Measurements from ENCODE around the gene ABCD4.

The ABCD4 gene

DNA sequence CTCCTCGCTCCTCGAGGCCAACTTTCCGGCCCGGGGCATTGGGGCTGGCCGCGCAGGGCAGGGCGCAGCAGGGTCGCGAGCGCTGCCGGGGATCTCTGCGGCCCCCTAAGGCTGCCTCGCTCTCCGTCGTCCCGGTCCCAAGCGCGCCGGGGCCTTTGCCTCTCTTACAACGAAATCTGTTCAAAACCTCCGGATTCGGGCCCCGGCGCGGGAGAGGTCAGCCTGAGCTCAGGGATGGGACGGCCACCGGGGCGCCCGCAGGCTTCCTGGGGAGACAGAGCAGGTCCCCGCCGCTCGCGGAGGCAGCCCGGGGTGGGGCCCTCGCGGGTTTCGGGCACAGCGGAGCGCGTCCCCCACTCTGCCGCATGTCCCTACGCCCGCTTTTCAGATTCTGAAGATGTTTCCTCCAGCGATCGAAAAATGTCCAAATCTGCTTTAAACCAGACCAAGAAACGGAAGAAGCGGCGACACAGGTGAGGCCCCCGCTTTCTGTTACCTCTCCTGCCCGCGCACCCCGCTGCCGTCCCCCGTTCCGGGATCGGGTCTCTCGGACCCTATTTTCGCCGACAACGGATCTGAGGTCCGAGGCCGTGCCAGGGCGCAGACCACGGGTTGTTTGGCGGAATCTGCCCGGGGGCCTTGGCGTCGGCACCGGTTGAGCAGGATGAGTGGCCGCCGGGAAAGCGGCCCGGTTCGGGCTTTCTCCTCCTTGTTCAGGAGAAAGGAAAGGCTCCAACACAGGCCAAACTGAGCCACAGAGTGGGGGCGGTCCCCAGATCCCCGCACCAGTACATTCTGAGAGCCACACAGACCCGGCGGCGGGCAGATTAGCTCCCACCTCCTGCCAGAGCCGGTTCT is 61.7 kb downstream of the ABCD4 start:
- Histone ChIP-seq H3K9me2 (replicated peaks; ENCODE audit: low read depth, low read length) (no peaks in the 10 kb centered on the region), H3K4me2 (ENCODE audit: low read depth, low read length, poor library complexity, severe bottlenecking) (no peak overlapping the region), H3K9me3 (ENCODE audit: insufficient read depth, low read depth, low read length) (no peaks in the 10 kb centered on the region), H4K20me1 (ENCODE audit: insufficient read depth, low read length, poor library complexity, severe bottlenecking) (no peaks in the 10 kb centered on the region), H3K4me1 (ENCODE audit: insufficient read depth, low read length, poor library complexity, severe bottlenecking) (no peaks in the 10 kb centered on the region), H3K27me3 (ENCODE audit: insufficient read depth, low read length, poor library complexity, severe bottlenecking) (no peaks in the 10 kb centered on the region), H3K4me3 (ENCODE audit: low read length, poor library complexity, severe bottlenecking) (no peak overlapping the region), H2AFZ (ENCODE audit: low read length) (no peak overlapping the region), H3K36me3 (ENCODE audit: insufficient read depth, low read length) (no peaks in the 10 kb centered on the region), H3K9ac (ENCODE audit: low read depth, low read length, poor library complexity, severe bottlenecking) (no peak overlapping the region), H3F3A (ENCODE audit: low read depth) (no peaks in the 10 kb centered on the region), H3K79me2 (ENCODE audit: insufficient read depth, low read length) (no peaks in the 10 kb centered on the region)
- TF ChIP-seq, protein P1, sequence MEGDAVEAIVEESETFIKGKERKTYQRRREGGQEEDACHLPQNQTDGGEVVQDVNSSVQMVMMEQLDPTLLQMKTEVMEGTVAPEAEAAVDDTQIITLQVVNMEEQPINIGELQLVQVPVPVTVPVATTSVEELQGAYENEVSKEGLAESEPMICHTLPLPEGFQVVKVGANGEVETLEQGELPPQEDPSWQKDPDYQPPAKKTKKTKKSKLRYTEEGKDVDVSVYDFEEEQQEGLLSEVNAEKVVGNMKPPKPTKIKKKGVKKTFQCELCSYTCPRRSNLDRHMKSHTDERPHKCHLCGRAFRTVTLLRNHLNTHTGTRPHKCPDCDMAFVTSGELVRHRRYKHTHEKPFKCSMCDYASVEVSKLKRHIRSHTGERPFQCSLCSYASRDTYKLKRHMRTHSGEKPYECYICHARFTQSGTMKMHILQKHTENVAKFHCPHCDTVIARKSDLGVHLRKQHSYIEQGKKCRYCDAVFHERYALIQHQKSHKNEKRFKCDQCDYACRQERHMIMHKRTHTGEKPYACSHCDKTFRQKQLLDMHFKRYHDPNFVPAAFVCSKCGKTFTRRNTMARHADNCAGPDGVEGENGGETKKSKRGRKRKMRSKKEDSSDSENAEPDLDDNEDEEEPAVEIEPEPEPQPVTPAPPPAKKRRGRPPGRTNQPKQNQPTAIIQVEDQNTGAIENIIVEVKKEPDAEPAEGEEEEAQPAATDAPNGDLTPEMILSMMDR (conservative IDR thresholded peaks at IDR 0.05; ENCODE audit: low read length): no peak
- TF ChIP-seq EZH2phosphoT487 (IDR thresholded peaks at IDR 0.05; ENCODE audit: borderline replicate concordance): no peak

DNA sequence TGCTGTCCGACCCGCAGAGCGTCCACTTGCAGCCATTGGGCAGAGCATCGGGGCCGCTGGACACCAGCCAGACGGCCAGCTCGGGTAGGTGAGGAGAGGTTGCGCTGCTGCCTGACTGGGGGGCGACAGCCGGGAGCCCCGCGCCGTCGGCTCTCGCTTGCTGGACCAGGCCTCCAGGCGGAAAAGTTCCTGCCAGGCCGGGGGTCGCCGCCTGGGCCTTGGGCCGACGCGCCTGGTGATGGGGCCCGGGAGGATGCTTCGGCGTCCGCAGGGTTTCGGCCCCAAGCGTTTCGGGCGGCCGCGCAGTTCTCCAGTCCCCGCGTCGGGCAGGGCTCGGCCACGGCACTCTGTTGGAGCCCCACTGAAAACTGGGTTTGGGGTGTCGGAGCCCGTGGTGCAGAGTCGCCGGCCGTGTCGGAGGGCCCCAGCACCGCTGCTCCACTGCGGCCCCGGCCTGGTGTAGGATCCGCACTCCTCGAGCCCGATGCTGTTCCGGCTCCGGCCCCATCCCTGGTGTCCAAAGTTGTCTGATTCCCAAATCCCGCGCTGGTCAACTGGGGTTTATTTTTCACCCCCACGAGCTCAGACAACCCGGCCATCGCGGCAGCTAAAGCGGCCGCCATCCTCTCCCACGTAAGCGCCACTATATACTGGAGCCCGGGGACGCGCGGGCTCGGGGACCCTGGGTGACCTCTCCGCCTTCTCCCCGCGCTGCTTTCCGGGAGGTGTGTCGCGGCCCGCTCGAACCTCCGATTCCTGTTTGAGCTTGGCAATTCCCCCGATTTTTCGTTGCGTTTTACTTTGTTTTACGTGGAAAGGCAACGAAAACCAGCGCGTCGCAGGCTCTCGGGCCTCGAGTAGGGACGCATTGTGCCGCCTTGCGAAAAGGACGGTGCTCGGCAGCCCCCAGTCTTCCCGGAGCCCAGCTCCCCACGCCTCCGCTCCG is 62.6 kb downstream of the ABCD4 start:
- H3K9me2 ChIP-seq (replicated peaks; ENCODE audit: low read depth, low read length): no peaks in the 10 kb centered on the region
- no peaks in the 10 kb centered on the region for H4K20me1 ChIP-seq (ENCODE audit: insufficient read depth, low read length, poor library complexity, severe bottlenecking)
- no peak overlapping the region for H3K4me2 ChIP-seq (ENCODE audit: low read depth, low read length, poor library complexity, severe bottlenecking)
- H3K4me1 ChIP-seq (ENCODE audit: insufficient read depth, low read length, poor library complexity, severe bottlenecking): no peaks in the 10 kb centered on the region
- no peak overlapping the region for H3K9ac ChIP-seq (ENCODE audit: low read depth, low read length, poor library complexity, severe bottlenecking)
- no peak overlapping the region for H2AFZ ChIP-seq (ENCODE audit: low read length)
- H3K79me2 ChIP-seq (ENCODE audit: insufficient read depth, low read length): no peaks in the 10 kb centered on the region
- H3K27me3 ChIP-seq (ENCODE audit: insufficient read depth, low read length, poor library complexity, severe bottlenecking): no peaks in the 10 kb centered on the region
- no peaks in the 10 kb centered on the region for H3F3A ChIP-seq (ENCODE audit: low read depth)
- no peaks in the 10 kb centered on the region for H3K36me3 ChIP-seq (ENCODE audit: insufficient read depth, low read length)
- no peak overlapping the region for H3K4me3 ChIP-seq (ENCODE audit: low read length, poor library complexity, severe bottlenecking)
- H3K9me3 ChIP-seq (ENCODE audit: insufficient read depth, low read depth, low read length): no peaks in the 10 kb centered on the region
- TF ChIP-seq EZH2phosphoT487 (IDR thresholded peaks at IDR 0.05; ENCODE audit: borderline replicate concordance): no peak
- TF ChIP-seq, protein P1 (conservative IDR thresholded peaks at IDR 0.05; ENCODE audit: low read length): no peak

DNA sequence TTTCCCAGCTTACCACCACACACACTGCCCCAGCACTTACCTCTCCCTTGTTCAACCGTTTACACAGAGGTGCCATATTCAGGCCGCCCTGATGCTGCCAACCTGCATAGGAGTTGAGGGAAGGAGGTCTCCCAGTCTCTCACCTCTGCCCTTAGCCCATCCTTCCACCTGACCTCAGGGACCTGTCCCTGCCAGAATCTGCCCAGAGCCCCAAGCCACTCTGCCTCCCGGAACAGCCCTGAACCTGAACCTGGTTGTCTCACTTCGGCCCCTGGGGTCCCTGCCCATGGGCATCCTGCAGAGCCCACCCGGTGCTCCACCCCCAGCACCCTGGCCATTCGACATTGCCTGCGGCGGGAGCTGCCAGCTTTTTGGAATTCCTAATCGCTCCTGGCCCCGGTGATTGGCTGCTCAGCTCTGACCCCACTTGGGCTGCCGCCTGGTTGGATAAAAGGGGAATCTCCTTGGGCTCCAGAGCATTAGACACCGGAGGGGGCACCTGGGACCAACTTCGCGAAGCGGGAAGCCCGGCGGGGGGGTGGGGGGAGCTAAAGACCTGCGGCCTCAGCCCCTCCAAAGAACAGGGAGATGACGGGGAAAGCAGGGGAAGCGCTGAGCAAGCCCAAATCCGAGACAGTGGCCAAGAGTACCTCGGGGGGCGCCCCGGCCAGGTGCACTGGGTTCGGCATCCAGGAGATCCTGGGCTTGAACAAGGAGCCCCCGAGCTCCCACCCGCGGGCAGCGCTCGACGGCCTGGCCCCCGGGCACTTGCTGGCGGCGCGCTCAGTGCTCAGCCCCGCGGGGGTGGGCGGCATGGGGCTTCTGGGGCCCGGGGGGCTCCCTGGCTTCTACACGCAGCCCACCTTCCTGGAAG is 63.5 kb downstream of the ABCD4 start, which contains the start of gene VSX2:
VSX2 (plus strand) TSS at position 476 of the 874 bp plus-strand sequence; CDS start at position 589, 113 bp downstream.
- Histone ChIP-seq H3K9me3 (ENCODE audit: insufficient read depth, low read depth, low read length) (no peaks in the 10 kb centered on the region), H3F3A (ENCODE audit: low read depth) (no peaks in the 10 kb centered on the region), H3K36me3 (ENCODE audit: insufficient read depth, low read length) (no peaks in the 10 kb centered on the region), H2AFZ (ENCODE audit: low read length) (no peak within 1 kb of the TSS), H3K4me1 (ENCODE audit: insufficient read depth, low read length, poor library complexity, severe bottlenecking) (no peaks in the 10 kb centered on the region), H3K27me3 (ENCODE audit: insufficient read depth, low read length, poor library complexity, severe bottlenecking) (no peaks in the 10 kb centered on the region), H3K4me3 (ENCODE audit: low read length, poor library complexity, severe bottlenecking) (no peak within 1 kb of the TSS), H3K9ac (ENCODE audit: low read depth, low read length, poor library complexity, severe bottlenecking) (no peak within 1 kb of the TSS), H3K4me2 (ENCODE audit: low read depth, low read length, poor library complexity, severe bottlenecking) (no peak within 1 kb of the TSS), H3K79me2 (ENCODE audit: insufficient read depth, low read length) (no peaks in the 10 kb centered on the region), H3K9me2 (replicated peaks; ENCODE audit: low read depth, low read length) (no peaks in the 10 kb centered on the region), H4K20me1 (ENCODE audit: insufficient read depth, low read length, poor library complexity, severe bottlenecking) (no peaks in the 10 kb centered on the region)
- no peak for TF ChIP-seq EZH2phosphoT487 (IDR thresholded peaks at IDR 0.05; ENCODE audit: borderline replicate concordance)
- TF ChIP-seq, protein P1 (conservative IDR thresholded peaks at IDR 0.05; ENCODE audit: low read length): no peak
